Lower leg skin (tissue), 4 donors: ENCODE results near the gene RNF8. TPM values are rescaled to one million over a fixed set of nuclear protein-coding genes. Genes with fewer than 3 reads are reported as not detected.
"Not testable (repeated sequence)": the region's sequence is repeated elsewhere in the genome, so short reads cannot be mapped to it uniquely, and the experiment has no call there.

Experiments used
- DNase-seq, 2 donors: peaks; one replicate each; pipeline ENCODE4 v3.0.0-alpha.2; 2019; ENCODE audit warnings: low spot score in 2 of 2
- H3K4me3 ChIP-seq: fragments of 200-600 bp; sonication (generic); 2 replicates; pipeline ENCODE4 v1.5.1; 2017; ENCODE audit warnings: mild to moderate bottlenecking, low read depth; ENCODE audit not compliant: poor library complexity, severe bottlenecking
- POLR2A ChIP-seq, 2 donors: fragments of 450-650 bp; IDR thresholded peaks; one replicate each; pipeline ENCODE4 v1.6.1; 2016 to 2017; ENCODE audit warnings: antibody characterized with exemption in 2 of 2, mild to moderate bottlenecking in 1 of 2, moderate library complexity in 1 of 2
- WGBS, 2 donors: methylation state at CpG; one replicate each; pipeline ENCODE4 v1.1.5; 2018; 5-methylcytosine and 5-hydroxymethylcytosine counted together
- intact Hi-C: fragments of 100-400 bp; cut with DNase I; formaldehyde crosslinking; loops from one replicate; pipeline ENCODE4 v1.15.0; 2023; ENCODE audit warnings: low total_unique reads
- total RNA-seq, 4 donors: library from RNA; depleted of rRNA; stranded (reverse); fragments of >200 nt; gene quantifications; one replicate each; pipeline ENCODE4 v1.1.0, GENCODE V29; 2016
- TF ChIP-seq, protein P1 (sequence below), 3 donors: fragments of 450-650 bp; IDR thresholded peaks; one replicate each; pipeline ENCODE4 v1.5.1; 2016; ENCODE audit warnings: antibody characterized with exemption in 3 of 3, mild to moderate bottlenecking in 3 of 3, moderate library complexity in 2 of 3

Gene RNF8
- total RNA-seq, 4 donors from 2014 or later = 7.1 to 16.2 (median 12.9) TPM

DNA sequence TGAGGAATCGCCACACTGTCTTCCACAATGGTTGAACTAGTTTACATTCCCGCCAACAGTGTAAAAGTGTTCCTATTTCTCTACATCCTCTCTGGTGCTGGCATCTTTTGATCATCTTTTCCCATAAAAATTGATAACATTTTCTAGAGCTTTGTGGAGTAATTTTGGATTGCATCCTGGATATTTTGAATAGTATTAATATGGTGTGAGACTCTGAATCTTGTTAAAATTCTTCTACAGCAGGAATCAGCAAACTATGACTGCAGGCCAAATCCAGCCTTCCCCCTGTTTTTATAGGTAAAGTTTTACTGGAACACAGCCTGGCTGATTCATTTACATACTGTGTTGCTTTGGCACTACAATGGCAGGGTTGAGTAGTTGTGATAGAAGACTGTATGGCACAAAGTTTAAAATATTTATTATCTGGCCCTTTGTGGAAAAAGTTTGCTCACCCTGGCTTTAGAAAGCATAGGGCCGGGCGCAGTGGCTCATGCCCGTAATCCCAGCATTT lies 15.0 kb upstream of the RNF8 start:
- no peak for TF ChIP-seq POLR2A (IDR thresholded peaks at IDR 0.05)
- TF ChIP-seq, protein P1, sequence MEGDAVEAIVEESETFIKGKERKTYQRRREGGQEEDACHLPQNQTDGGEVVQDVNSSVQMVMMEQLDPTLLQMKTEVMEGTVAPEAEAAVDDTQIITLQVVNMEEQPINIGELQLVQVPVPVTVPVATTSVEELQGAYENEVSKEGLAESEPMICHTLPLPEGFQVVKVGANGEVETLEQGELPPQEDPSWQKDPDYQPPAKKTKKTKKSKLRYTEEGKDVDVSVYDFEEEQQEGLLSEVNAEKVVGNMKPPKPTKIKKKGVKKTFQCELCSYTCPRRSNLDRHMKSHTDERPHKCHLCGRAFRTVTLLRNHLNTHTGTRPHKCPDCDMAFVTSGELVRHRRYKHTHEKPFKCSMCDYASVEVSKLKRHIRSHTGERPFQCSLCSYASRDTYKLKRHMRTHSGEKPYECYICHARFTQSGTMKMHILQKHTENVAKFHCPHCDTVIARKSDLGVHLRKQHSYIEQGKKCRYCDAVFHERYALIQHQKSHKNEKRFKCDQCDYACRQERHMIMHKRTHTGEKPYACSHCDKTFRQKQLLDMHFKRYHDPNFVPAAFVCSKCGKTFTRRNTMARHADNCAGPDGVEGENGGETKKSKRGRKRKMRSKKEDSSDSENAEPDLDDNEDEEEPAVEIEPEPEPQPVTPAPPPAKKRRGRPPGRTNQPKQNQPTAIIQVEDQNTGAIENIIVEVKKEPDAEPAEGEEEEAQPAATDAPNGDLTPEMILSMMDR (IDR thresholded peaks at IDR 0.05) = no peak
- 93 to 95% methylated on average over 5 of the region's 5 CpGs for WGBS, 2 donors
- intact Hi-C loops = no loop called here
- no peak for DNase-seq
- no peak overlapping the region for H3K4me3 ChIP-seq

DNA sequence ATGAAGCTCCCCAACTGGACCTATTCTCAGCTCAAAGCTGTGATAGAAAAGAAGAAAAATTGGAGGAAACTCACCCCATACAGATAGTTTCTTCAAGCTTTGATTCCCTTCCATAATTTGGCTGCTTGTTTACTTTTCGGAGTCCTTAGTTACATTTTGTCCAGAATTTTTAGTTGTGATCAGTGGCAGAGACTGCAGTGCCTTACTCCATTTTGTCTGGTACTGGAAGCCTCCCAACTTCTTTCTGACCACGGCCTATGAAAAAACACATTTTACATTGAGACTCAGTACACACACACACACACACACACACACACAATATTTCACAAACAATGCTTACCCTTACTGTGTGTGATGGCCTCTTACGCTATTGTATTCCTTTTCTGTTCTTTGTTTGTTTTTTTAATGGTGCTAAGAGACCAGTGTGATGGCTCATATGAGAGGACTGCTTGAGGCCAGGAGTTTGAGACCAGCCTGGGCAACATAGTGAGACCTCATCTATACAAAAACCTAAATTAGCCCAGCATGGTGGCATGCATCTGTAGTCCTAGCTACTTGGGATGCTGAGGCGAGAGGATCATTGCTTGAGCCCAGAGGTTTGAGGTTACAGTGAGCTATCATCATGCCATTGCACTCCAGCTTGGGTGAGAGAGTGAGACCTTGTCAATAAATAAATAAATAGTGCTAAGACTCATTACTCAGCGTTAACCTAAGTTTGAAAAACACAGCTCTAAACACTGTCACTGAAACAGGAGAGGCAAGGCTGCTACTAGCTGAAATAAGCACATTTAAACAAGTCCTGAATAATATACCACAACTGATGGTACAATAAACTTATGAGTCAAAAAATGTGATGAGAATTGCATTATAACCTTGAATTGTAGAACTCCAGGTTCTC lies 13.8 kb upstream of the RNF8 start:
- no peak for TF ChIP-seq POLR2A (IDR thresholded peaks at IDR 0.05)
- TF ChIP-seq, protein P1 (IDR thresholded peaks at IDR 0.05) = no peak
- WGBS, 2 donors = 87 to 93% methylated on average over 5 of the region's 5 CpGs

DNA sequence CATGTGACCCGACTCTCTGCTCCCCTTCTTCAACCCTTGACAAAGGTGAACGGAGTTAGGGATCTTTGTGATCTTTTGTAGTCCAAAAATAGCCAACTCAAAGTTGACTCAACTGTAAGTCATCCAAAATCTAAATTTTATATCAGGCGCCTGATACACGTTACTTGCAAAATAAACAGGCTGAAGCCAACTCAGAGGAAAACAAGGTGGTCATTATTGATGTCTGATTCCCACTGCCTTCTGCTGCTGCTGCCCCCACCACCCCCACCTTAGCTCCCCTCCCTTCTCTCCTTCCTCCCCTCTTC lies 13.2 kb upstream of the RNF8 start:
- DNase-seq = no peak
- intact Hi-C loops = no loop called here
- WGBS, 2 donors = 81 to 88% methylated on average over 4 of the region's 4 CpGs
- H3K4me3 ChIP-seq = no peak overlapping the region
- no peak for TF ChIP-seq POLR2A (IDR thresholded peaks at IDR 0.05)
- TF ChIP-seq, protein P1 (IDR thresholded peaks at IDR 0.05) = no peak

More for the DNA sequence above, 13.8 kb upstream of the RNF8 start:
- no peak for DNase-seq
- H3K4me3 ChIP-seq = no peak overlapping the region
- intact Hi-C loops = no loop called here

DNA sequence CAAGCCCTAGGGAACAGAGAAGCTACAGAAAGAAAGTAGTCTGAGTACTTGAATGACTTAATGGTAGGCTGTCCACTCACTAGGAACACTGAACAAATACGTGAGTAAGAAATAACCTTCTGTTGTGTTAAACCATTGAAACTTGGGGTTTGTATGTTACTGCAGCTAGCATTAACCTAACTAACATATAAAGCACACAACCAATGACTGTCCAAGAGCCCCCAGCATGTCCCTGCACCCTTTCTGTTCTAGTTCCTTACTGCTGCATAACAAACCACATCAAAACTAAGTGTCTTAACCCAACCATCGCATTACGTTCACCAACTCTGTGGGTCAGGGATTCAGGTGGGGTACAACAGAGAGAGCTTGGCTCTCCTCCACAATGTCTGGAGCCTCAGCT lies 10.5 kb upstream of the RNF8 start:
- no peak overlapping the region for H3K4me3 ChIP-seq
- DNase-seq = no peak
- WGBS, 2 donors = 90 to 95% methylated on average over 3 of the region's 3 CpGs
- TF ChIP-seq, protein P1 (IDR thresholded peaks at IDR 0.05) = no peak
- no peak for TF ChIP-seq POLR2A (IDR thresholded peaks at IDR 0.05)
- intact Hi-C loops = no loop called here

GRCh38 chr6:37344308-37344707 lies 9.5 kb upstream of the RNF8 start:
- WGBS, 2 donors = 80 to 87% methylated on average over 3 of the region's 3 CpGs
- intact Hi-C loops = no loop called here

DNA sequence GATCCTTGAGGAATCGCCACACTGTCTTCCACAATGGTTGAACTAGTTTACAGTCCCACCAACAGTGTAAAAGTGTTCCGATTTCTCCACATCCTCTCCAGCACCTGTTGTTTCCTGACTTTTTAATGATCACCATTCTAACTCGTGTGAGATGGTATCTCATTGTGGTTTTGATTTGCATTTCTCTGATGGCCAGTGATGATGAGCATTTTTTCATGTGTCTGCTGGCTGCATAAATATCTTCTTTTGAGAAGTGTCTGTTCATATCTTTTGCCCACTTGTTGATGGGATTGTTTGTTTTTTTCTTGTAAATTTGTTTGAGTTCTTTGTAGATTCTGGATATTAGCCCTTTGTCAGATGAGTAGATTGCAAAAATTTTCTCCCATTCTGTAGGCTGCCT lies 8.0 kb upstream of the RNF8 start:
- DNase-seq, intact Hi-C loops, H3K4me3 ChIP-seq: not testable (repeated sequence)
- 77 to 80% methylated on average over 3 of the region's 3 CpGs for WGBS, 2 donors

More at GRCh38 chr6:37344308-37344707, 9.5 kb upstream of the RNF8 start:
- no peak for DNase-seq
- no peak for TF ChIP-seq POLR2A (IDR thresholded peaks at IDR 0.05)
- TF ChIP-seq, protein P1 (IDR thresholded peaks at IDR 0.05) = no peak
- no peak overlapping the region for H3K4me3 ChIP-seq
